Measurements from ENCODE around the gene LCOR.
"Not testable (repeated sequence)": the region's sequence is repeated elsewhere in the genome, so short reads cannot be mapped to it uniquely, and the experiment has no call there.

DNA sequence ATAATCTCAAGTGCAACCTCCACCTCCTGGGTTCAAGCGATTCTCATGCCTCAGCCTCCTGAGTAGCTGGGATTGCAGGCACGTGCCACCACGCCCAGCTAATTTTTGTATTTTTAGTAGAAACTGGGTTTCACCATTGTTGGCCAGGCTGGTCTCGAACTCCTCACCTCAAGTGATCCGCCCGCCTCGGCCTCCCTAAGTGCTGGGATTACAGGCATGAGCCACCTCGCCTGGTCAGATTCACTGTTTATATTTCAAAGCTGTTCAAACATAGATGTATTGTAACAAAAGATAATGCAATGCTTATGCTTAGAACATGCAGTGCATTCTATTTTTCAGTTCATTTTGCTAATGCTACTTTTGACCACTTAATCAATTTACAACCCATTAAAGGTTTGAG, 111.1 kb downstream of the LCOR start:
- TF ChIP-seq, protein P1, sequence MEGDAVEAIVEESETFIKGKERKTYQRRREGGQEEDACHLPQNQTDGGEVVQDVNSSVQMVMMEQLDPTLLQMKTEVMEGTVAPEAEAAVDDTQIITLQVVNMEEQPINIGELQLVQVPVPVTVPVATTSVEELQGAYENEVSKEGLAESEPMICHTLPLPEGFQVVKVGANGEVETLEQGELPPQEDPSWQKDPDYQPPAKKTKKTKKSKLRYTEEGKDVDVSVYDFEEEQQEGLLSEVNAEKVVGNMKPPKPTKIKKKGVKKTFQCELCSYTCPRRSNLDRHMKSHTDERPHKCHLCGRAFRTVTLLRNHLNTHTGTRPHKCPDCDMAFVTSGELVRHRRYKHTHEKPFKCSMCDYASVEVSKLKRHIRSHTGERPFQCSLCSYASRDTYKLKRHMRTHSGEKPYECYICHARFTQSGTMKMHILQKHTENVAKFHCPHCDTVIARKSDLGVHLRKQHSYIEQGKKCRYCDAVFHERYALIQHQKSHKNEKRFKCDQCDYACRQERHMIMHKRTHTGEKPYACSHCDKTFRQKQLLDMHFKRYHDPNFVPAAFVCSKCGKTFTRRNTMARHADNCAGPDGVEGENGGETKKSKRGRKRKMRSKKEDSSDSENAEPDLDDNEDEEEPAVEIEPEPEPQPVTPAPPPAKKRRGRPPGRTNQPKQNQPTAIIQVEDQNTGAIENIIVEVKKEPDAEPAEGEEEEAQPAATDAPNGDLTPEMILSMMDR (IDR thresholded peaks at IDR 0.05; ENCODE audit: low read depth, low read length, missing input control), result not testable (repeated sequence)
- TF ChIP-seq TAF1 (conservative IDR thresholded peaks at IDR 0.05); EGR1 (IDR thresholded peaks at IDR 0.05; ENCODE audit: low read depth in 2 of 2); YY1 (IDR thresholded peaks at IDR 0.05); GABPA (IDR thresholded peaks at IDR 0.05 in 1 of 2, conservative IDR thresholded peaks at IDR 0.05 in 1 of 2); NR2F2 (IDR thresholded peaks at IDR 0.05); RAD21 (IDR thresholded peaks at IDR 0.05); SP1 (IDR thresholded peaks at IDR 0.05); JUND (IDR thresholded peaks at IDR 0.05): not testable (repeated sequence)
- TF ChIP-seq, protein P2, sequence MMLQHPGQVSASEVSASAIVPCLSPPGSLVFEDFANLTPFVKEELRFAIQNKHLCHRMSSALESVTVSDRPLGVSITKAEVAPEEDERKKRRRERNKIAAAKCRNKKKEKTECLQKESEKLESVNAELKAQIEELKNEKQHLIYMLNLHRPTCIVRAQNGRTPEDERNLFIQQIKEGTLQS (IDR thresholded peaks at IDR 0.05), result not testable (repeated sequence)
- TF ChIP-seq, protein P3, sequence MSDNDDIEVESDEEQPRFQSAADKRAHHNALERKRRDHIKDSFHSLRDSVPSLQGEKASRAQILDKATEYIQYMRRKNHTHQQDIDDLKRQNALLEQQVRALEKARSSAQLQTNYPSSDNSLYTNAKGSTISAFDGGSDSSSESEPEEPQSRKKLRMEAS (IDR thresholded peaks at IDR 0.05), result not testable (repeated sequence)
- TF ChIP-seq, protein P4, sequence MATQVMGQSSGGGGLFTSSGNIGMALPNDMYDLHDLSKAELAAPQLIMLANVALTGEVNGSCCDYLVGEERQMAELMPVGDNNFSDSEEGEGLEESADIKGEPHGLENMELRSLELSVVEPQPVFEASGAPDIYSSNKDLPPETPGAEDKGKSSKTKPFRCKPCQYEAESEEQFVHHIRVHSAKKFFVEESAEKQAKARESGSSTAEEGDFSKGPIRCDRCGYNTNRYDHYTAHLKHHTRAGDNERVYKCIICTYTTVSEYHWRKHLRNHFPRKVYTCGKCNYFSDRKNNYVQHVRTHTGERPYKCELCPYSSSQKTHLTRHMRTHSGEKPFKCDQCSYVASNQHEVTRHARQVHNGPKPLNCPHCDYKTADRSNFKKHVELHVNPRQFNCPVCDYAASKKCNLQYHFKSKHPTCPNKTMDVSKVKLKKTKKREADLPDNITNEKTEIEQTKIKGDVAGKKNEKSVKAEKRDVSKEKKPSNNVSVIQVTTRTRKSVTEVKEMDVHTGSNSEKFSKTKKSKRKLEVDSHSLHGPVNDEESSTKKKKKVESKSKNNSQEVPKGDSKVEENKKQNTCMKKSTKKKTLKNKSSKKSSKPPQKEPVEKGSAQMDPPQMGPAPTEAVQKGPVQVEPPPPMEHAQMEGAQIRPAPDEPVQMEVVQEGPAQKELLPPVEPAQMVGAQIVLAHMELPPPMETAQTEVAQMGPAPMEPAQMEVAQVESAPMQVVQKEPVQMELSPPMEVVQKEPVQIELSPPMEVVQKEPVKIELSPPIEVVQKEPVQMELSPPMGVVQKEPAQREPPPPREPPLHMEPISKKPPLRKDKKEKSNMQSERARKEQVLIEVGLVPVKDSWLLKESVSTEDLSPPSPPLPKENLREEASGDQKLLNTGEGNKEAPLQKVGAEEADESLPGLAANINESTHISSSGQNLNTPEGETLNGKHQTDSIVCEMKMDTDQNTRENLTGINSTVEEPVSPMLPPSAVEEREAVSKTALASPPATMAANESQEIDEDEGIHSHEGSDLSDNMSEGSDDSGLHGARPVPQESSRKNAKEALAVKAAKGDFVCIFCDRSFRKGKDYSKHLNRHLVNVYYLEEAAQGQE (IDR thresholded peaks at IDR 0.05), result not testable (repeated sequence)
